ENCODE data around the gene EXOC3L4.

- TF ChIP-seq, protein P1, sequence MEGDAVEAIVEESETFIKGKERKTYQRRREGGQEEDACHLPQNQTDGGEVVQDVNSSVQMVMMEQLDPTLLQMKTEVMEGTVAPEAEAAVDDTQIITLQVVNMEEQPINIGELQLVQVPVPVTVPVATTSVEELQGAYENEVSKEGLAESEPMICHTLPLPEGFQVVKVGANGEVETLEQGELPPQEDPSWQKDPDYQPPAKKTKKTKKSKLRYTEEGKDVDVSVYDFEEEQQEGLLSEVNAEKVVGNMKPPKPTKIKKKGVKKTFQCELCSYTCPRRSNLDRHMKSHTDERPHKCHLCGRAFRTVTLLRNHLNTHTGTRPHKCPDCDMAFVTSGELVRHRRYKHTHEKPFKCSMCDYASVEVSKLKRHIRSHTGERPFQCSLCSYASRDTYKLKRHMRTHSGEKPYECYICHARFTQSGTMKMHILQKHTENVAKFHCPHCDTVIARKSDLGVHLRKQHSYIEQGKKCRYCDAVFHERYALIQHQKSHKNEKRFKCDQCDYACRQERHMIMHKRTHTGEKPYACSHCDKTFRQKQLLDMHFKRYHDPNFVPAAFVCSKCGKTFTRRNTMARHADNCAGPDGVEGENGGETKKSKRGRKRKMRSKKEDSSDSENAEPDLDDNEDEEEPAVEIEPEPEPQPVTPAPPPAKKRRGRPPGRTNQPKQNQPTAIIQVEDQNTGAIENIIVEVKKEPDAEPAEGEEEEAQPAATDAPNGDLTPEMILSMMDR (IDR thresholded peaks at IDR 0.05) = peak; percentile 34; the same call in 1 of the 2 replicates
- no peak for TF ChIP-seq ZFX (IDR thresholded peaks at IDR 0.05; ENCODE audit: borderline replicate concordance)
Observed at GRCh38 chr14:103091041-103091882, 3.3 kb upstream of the EXOC3L4 start.
